Naive thymus-derived CD4-positive, alpha-beta T cell (primary cell): Measurements from ENCODE around the gene CABP4. TPM values are rescaled to one million over a fixed set of nuclear protein-coding genes. Genes with fewer than 3 reads are reported as not detected.

Experiments
- ATAC-seq: fragments of 150-1000 bp; cut with Tn5 transposase; 2 replicates; pipeline ENCODE4 v1.10.0; 2021; ENCODE audit warnings: mild to moderate bottlenecking, moderate library complexity
- CTCF ChIA-PET: fragments of 350-600 bp; sonication (Branson Sonifier 250); formaldehyde crosslinking; loops from one replicate; lab custom pipeline; 2021; ENCODE audit warnings: antibody characterized with exemption; lab: Charles Lee
- POLR2A ChIA-PET: fragments of 350-600 bp; sonication (Branson Sonifier 250); formaldehyde crosslinking; loops from one replicate; lab custom pipeline; 2021; ENCODE audit warnings: antibody characterized with exemption, inconsistent platforms; lab: Charles Lee
- DNase-seq, 9 donors: peaks; one replicate each; pipeline versions ENCODE4 v3.0.0 to v3.0.0-alpha.2; 2020 to 2022; ENCODE audit warnings: mixed read lengths in 1 of 9
- H3K27ac ChIP-seq: one replicate; pipeline ENCODE4 v1.7.0; 2013; ENCODE audit warnings: mild to moderate bottlenecking, low read depth, low read length, moderate library complexity
- H3K27me3 ChIP-seq, 2 donors: one replicate each; pipeline ENCODE4 v1.7.0; 2013; ENCODE audit warnings: low read length in 2 of 2, mild to moderate bottlenecking in 2 of 2, moderate library complexity in 2 of 2; ENCODE audit not compliant: control insufficient read depth in 2 of 2, insufficient read depth in 2 of 2
- H3K36me3 ChIP-seq, 3 experiments: 1 replicate in 2 of 3; 2 replicates in 1 of 3; pipeline ENCODE4 v1.7.0; 2013; ENCODE audit warnings: low read length in 3 of 3, mild to moderate bottlenecking in 3 of 3, moderate library complexity in 1 of 3; ENCODE audit not compliant: insufficient read depth in 3 of 3, control insufficient read depth in 2 of 3
- H3K4me1 ChIP-seq, 2 donors: one replicate each; pipeline ENCODE4 v1.7.0; 2013; ENCODE audit warnings: low read length in 2 of 2, mild to moderate bottlenecking in 2 of 2, moderate library complexity in 1 of 2; ENCODE audit not compliant: control insufficient read depth in 2 of 2, insufficient read depth in 2 of 2
- H3K4me3 ChIP-seq: 2 replicates; pipeline ENCODE4 v1.7.0; 2013; ENCODE audit warnings: mild to moderate bottlenecking, low read length
- H3K9me3 ChIP-seq, 3 experiments: 1 replicate in 2 of 3; 2 replicates in 1 of 3; pipeline ENCODE4 v1.7.0; 2013; ENCODE audit warnings: low read length in 3 of 3; ENCODE audit not compliant: control insufficient read depth in 2 of 3
- H3K27ac Mint-ChIP-seq, 9 donors: one replicate each; pipeline ENCODE4 v1.8.0; 2020 to 2022; ENCODE audit warnings: mixed read lengths in 9 of 9, mild to moderate bottlenecking in 8 of 9, moderate library complexity in 5 of 9, inconsistent platforms in 2 of 9
- H3K27me3 Mint-ChIP-seq, 5 donors: one replicate each; pipeline ENCODE4 v1.8.0; 2021 to 2022; ENCODE audit warnings: mixed read lengths in 5 of 5, mild to moderate bottlenecking in 1 of 5
- H3K36me3 Mint-ChIP-seq, 5 donors: one replicate each; pipeline ENCODE4 v1.8.0; 2020 to 2022; ENCODE audit warnings: mixed read lengths in 5 of 5, mild to moderate bottlenecking in 3 of 5, inconsistent platforms in 1 of 5
- H3K4me1 Mint-ChIP-seq, 7 donors: one replicate each; pipeline ENCODE4 v1.8.0; 2020 to 2022; ENCODE audit warnings: mixed read lengths in 7 of 7, mild to moderate bottlenecking in 3 of 7, inconsistent platforms in 1 of 7
- H3K4me3 Mint-ChIP-seq, 10 donors: one replicate each; pipeline ENCODE4 v1.8.0; 2020 to 2022; ENCODE audit warnings: mild to moderate bottlenecking in 10 of 10, mixed read lengths in 10 of 10, moderate library complexity in 6 of 10, inconsistent platforms in 2 of 10
- H3K9me3 Mint-ChIP-seq, 11 donors: one replicate each; pipeline ENCODE4 v1.8.0; 2020 to 2022; ENCODE audit warnings: mixed read lengths in 11 of 11, mild to moderate bottlenecking in 4 of 11, inconsistent platforms in 1 of 11, moderate library complexity in 1 of 11
- intact Hi-C, 2 donors: fragments of 100-400 bp; cut with micrococcal nuclease; formaldehyde crosslinking; loops; one replicate each; pipeline ENCODE4 v1.15.1; 2023
- polyA plus RNA-seq, 2 donors: library from polyadenylated mRNA; unstranded; fragments of 300-500 nt; fragmentation: Illumina TruSeq; gene quantifications; one replicate each; pipeline ENCODE4 v1.2.3, GENCODE V29; 2021
- total RNA-seq, 6 experiments: library from RNA in 5 of 6; stranded (reverse) in 5 of 6; gene quantifications; 1 replicate in 5 of 6; 2 replicates in 1 of 6; pipeline ENCODE4 v1.2.3 and lab custom pipeline; 2021 to 2026

Gene CABP4
- total and polyA plus RNA-seq, 7 experiments from 2014 or later = 1.2 to 17.1 (median 2.9) TPM

DNA sequence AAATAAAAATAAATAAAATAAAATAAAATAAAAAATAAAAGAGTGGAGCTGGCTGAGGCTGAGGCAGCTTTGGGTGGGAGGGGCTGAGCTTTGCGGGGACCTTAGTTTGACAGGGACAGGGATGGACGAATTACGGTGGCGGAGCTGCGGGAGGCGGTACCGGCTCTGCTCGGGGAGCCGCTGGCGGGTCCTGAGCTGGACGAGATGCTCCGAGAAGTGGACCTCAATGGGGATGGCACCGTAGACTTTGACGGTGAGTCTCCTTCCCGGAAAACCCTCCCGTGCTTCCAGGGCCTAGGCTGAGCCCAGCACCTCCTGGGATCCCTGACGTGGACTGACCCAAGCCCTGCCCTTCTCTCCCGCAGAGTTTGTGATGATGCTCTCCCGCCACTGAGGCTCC is 3.1 kb downstream of the CABP4 start:
- no peak overlapping the region for H3K27ac ChIP-seq
- ChIA-PET CTCF (no interaction called here), POLR2A (interaction anchor here (1.0 to 18.3 kb wide), 7 partner anchors 10 to 57 kb away, joined by 3 to 206 read pairs (median 7); partner anchors contain the start of genes CORO1B, GPR152, PITPNM1 and PPP1CA)
- no peak overlapping the region for H3K27ac Mint-ChIP-seq
- H3K4me3 Mint-ChIP-seq = no peak overlapping the region
- H3K9me3 ChIP-seq = no peaks in the 10 kb centered on the region
- no peaks in the 10 kb centered on the region for H3K36me3 ChIP-seq
- H3K4me1 Mint-ChIP-seq = peaks cover 0 to 9% (median 5%) of the 10 kb centered on the region in 7 donors
- no peaks in the 10 kb centered on the region for H3K4me1 ChIP-seq
- H3K27me3 ChIP-seq = no peaks in the 10 kb centered on the region
- no peak overlapping the region for H3K4me3 ChIP-seq
- H3K27me3 Mint-ChIP-seq = peaks cover 0 to 2% (median 0%) of the 10 kb centered on the region in 5 donors
- peaks cover 0 to 6% (median 0%) of the 10 kb centered on the region in 11 donors for H3K9me3 Mint-ChIP-seq
- H3K36me3 Mint-ChIP-seq = no peaks in the 10 kb centered on the region
- intact Hi-C loops = no loop called here
- no peak for ATAC-seq
- no peak for DNase-seq

DNA sequence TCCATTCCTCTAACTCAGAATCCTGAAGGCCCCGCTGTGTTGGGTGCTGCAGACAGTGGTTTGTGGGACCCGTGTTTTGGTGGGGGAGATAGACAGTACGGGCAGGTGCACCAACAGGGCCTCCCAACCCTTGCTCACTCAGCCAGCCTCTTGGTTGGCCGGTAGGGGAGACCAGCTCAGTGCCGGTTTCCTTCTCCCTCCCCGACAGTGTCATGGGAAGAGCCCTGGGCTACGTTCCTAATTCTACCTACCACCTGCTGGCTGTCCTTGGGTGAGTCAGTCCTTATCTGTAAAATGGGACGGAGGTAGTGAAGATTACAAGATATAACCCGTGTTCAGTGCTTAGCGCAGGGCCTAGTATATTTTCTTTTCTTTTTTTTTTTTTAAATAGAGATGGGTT is 8.0 kb downstream of the CABP4 start:
- peaks cover 17 to 33% of the 10 kb centered on the region in 2 donors for H3K4me1 ChIP-seq
- ATAC-seq (no peak), DNase-seq (no peak)
- no peaks in the 10 kb centered on the region for H3K9me3 ChIP-seq
- H3K27me3 Mint-ChIP-seq = peaks cover 0 to 2% (median 0%) of the 10 kb centered on the region in 5 donors
- ChIA-PET CTCF (no interaction called here), POLR2A (interaction anchor here (0.6 to 18.3 kb wide), 4 partner anchors 15 to 61 kb away, joined by 3 to 206 read pairs (median 103); partner anchors contain the start of genes CORO1B, GPR152, PPP1CA and PTPRCAP)
- no peaks in the 10 kb centered on the region for H3K36me3 ChIP-seq
- H3K27me3 ChIP-seq = no peaks in the 10 kb centered on the region
- H3K9me3 Mint-ChIP-seq = no peaks in the 10 kb centered on the region
- peaks cover 0 to 9% (median 0%) of the 10 kb centered on the region in 5 donors for H3K36me3 Mint-ChIP-seq
- peak overlapping the region in 2 of 10 donors; percentile 4 to 58 for H3K4me3 Mint-ChIP-seq
- peaks cover 20 to 40% (median 29%) of the 10 kb centered on the region in 7 donors for H3K4me1 Mint-ChIP-seq
- no peak overlapping the region for H3K4me3 ChIP-seq
- H3K27ac ChIP-seq = no peak overlapping the region
- intact Hi-C loops = no loop called here
- H3K27ac Mint-ChIP-seq = peak overlapping the region in 4 of 9 donors; percentile 10 to 96 (median 37)

DNA sequence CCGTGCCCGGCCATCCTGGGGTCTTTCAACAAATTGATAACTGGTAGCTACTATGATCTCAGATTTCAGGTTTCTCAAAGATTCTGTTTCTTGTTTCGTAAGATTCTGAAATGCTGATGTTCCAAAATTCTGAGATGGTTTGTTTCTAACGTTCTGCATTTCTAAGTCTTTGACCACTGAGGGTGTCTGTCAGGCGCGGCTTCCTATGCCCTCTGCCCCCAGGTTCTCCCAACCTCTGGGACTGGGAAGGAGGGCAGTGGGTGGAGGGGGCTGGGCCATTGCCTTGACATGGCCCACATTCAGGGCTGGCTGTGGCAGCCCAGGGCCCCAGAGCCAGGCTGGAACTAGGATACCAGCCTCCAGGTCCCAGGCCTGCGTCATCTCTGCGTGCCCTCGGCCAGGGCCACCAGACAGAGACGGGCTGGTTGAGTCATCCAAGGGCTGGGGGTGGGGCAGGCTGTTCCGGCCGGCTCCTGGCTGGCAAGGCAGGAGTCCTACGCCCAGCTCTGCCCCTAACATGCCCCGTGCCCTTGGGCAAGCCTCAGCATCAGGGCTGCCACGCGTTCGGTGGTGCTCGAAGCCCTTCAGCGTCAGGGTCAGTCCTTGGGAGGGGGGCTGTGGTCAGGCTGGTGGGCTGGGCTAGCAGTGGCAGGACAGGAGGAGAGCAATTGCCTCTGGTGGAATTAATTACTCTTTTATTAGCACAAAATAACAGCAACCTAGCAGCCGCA is 8.7 kb downstream of the CABP4 start:
- H3K4me1 ChIP-seq = peaks cover 20 to 37% of the 10 kb centered on the region in 2 donors

DNA sequence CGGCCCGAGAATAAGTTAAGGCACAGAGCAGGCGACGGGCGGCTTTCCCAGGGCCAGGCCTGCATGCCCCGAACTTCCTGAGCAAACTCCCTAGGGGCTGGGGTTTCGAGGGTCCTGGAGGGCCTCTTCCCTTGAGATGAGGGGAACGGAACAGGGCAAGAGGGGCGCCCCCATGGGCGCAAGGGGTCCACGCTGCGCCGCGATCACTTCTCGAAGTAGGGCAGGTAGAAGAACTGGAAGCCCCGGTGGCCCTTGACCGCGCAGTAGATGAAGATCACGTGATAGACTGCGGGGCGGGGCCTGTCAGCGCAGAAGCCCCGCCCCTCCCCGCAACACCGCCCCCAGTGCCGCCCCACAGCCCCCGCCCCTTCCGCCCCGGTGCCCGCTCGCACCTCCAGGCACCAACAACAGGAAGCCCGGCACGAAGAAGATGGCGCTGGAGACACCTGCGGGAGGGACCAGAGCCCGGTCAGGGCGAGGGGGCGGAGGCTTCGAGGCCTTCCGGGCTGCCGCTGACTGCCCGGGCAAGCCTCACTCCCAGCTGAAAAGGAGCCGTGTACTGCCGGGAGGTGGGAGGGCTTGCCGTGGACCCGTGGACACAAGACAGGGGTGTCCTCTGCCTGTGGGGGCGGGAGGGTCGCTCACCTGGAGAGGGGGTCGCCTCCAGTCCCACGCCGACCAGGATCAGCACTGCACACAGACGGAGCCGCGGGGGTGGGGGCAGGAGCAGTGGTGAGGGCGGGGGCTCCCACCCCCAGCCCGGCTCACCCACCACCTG is 9.4 kb downstream of the CABP4 start:
- peaks cover 20 to 40% of the 10 kb centered on the region in 2 donors for H3K4me1 ChIP-seq
- H3K9me3 ChIP-seq = no peaks in the 10 kb centered on the region
- peaks cover 23 to 48% (median 34%) of the 10 kb centered on the region in 7 donors for H3K4me1 Mint-ChIP-seq
- H3K36me3 Mint-ChIP-seq = peaks cover 0 to 9% (median 0%) of the 10 kb centered on the region in 5 donors
- ATAC-seq (peak; percentile 86), DNase-seq (peak; percentile 78 to 92 (median 91))
- peaks cover 0 to 2% (median 0%) of the 10 kb centered on the region in 5 donors for H3K27me3 Mint-ChIP-seq
- H3K36me3 ChIP-seq = peaks cover 0 to 4% (median 0%) of the 10 kb centered on the region in 3 experiments
- H3K27ac Mint-ChIP-seq = peak overlapping the region; percentile 82 to 97 (median 93)
- ChIA-PET CTCF (interaction anchor here (0.6 to 1.9 kb wide), 4 partner anchors 16 to 113 kb away, joined by 3 to 7 read pairs (median 4); no protein-coding TSS in a partner anchor), POLR2A (interaction anchor here (0.7 to 18.3 kb wide), 15 partner anchors 8 to 197 kb away, joined by 3 to 230 read pairs (median 12); partner anchors contain the start of genes AIP, CABP4, CARNS1 and CDK2AP2)
- H3K27me3 ChIP-seq = no peaks in the 10 kb centered on the region
- H3K4me3 Mint-ChIP-seq = peak overlapping the region; percentile 75 to 94 (median 87)
- H3K27ac ChIP-seq = peak overlapping the region; percentile 96
- H3K4me3 ChIP-seq = peak overlapping the region; percentile 66
- intact Hi-C loops = loop anchor here (1.0 to 2.0 kb wide), 12 partner anchors 18 to 142 kb away; partner anchors contain the start of genes CDK2AP2 (in 2 of the 2), PTPRCAP (in 2 of the 2), RAD9A (in 2 of the 2) and NDUFV1 (in 1 of the 2)
- H3K9me3 Mint-ChIP-seq = no peaks in the 10 kb centered on the region

More for the DNA sequence above, 8.7 kb downstream of the CABP4 start:
- H3K27ac Mint-ChIP-seq = peak overlapping the region; percentile 82 to 97 (median 93)
- H3K9me3 Mint-ChIP-seq = no peaks in the 10 kb centered on the region
- peaks cover 23 to 44% (median 33%) of the 10 kb centered on the region in 7 donors for H3K4me1 Mint-ChIP-seq
- ChIA-PET CTCF (no interaction called here), POLR2A (interaction anchor here (0.9 to 18.3 kb wide), 4 partner anchors 16 to 62 kb away, joined by 3 to 206 read pairs (median 103); partner anchors contain the start of genes CORO1B, GPR152, PITPNM1 and PPP1CA)
- DNase-seq (peak in 1 of 9 donors; percentile 12), ATAC-seq (peak; percentile 28)
- Histone ChIP-seq H3K9me3 (no peaks in the 10 kb centered on the region), H3K36me3 (peaks cover 0 to 2% (median 0%) of the 10 kb centered on the region in 3 experiments), H3K27ac (peak overlapping the region; percentile 96), H3K27me3 (no peaks in the 10 kb centered on the region), H3K4me3 (peak overlapping the region; percentile 66)
- peak overlapping the region; percentile 75 to 94 (median 87) for H3K4me3 Mint-ChIP-seq
- H3K27me3 Mint-ChIP-seq = peaks cover 0 to 2% (median 0%) of the 10 kb centered on the region in 5 donors
- peaks cover 0 to 9% (median 0%) of the 10 kb centered on the region in 5 donors for H3K36me3 Mint-ChIP-seq
- intact Hi-C loops = loop anchor here (1.0 to 2.0 kb wide), 12 partner anchors 17 to 142 kb away; partner anchors contain the start of genes CDK2AP2 (in 2 of the 2), PTPRCAP (in 2 of the 2), RAD9A (in 2 of the 2) and NDUFV1 (in 1 of the 2)

DNA sequence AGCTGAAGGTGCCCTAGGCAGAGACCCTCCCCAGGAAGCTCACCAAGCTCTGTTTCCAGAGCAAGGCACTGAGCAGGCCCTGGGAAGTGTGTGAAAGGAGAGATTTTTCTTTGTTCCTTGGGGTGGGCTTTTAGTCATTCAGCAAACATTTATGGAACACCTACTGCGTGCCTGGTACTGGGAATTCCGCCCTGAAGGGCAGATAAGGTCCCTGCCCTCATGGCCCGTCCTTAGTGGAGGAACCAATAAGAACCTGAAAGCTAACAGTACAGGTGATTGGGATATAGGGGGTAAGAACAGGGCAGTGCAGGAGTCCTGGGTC is 10.0 kb downstream of the CABP4 start:
- peaks cover 23 to 44% (median 29%) of the 10 kb centered on the region in 7 donors for H3K4me1 Mint-ChIP-seq
- no peak for DNase-seq
- Histone ChIP-seq H3K4me1 (peaks cover 20 to 42% of the 10 kb centered on the region in 2 donors), H3K4me3 (peak overlapping the region; percentile 66), H3K9me3 (no peaks in the 10 kb centered on the region), H3K36me3 (peaks cover 0 to 4% (median 0%) of the 10 kb centered on the region in 3 experiments), H3K27ac (peak overlapping the region; percentile 96), H3K27me3 (no peaks in the 10 kb centered on the region)
- peak overlapping the region; percentile 75 to 94 (median 87) for H3K4me3 Mint-ChIP-seq
- POLR2A ChIA-PET = interaction anchor here (0.7 to 18.3 kb wide), 15 partner anchors 9 to 198 kb away, joined by 3 to 230 read pairs (median 12); partner anchors contain the start of genes AIP, CABP4, CARNS1 and CDK2AP2
- H3K36me3 Mint-ChIP-seq = peaks cover 0 to 9% (median 0%) of the 10 kb centered on the region in 5 donors
- ATAC-seq = no peak
- intact Hi-C loops = loop anchor here in 1 of 2 donors (2.0 kb wide), 1 partner anchor 18 kb away; no protein-coding TSS in a partner anchor
- CTCF ChIA-PET = interaction anchor here (0.7 to 1.9 kb wide), 5 partner anchors 17 to 114 kb away, joined by 3 to 7 read pairs (median 4); no protein-coding TSS in a partner anchor
- H3K9me3 Mint-ChIP-seq = no peaks in the 10 kb centered on the region
- peaks cover 0 to 2% (median 0%) of the 10 kb centered on the region in 5 donors for H3K27me3 Mint-ChIP-seq
- peak overlapping the region; percentile 82 to 97 (median 93) for H3K27ac Mint-ChIP-seq
